Bronchial epithelial cell (primary cell): ENCODE results near the gene NEUROD2. TPM values are rescaled to one million over a fixed set of nuclear protein-coding genes. Genes with fewer than 3 reads are reported as not detected.

Source experiments
- DNase-seq: peaks from one replicate; pipeline ENCODE4 v3.0.0-alpha.2; 2010; ENCODE audit warnings: low read depth
- FAIRE-seq: peaks from 2 replicates; lab custom pipeline; 2011; peaks lifted over from hg19 to GRCh38; lab: Jason Lieb, UNC
- H3K27me3 ChIP-seq: 2 replicates; pipeline ENCODE4 v1.5.1; 2011; ENCODE audit warnings: low read length; ENCODE audit not compliant: control insufficient read depth, insufficient read depth
- H3K36me3 ChIP-seq: 2 replicates; pipeline ENCODE4 v1.5.1; 2011; ENCODE audit warnings: low read length; ENCODE audit not compliant: control insufficient read depth, insufficient read depth
- H3K4me3 ChIP-seq: 2 replicates; pipeline ENCODE4 v1.5.1; 2011; ENCODE audit warnings: mild to moderate bottlenecking, low read depth, low read length, control low read depth
- CTCF ChIP-seq: IDR thresholded peaks from 2 replicates; pipeline ENCODE4 v1.5.1; 2011; ENCODE audit warnings: mild to moderate bottlenecking, moderate library complexity, low read length, control low read depth, inconsistent platforms; ENCODE audit not compliant: insufficient read depth, severe bottlenecking
- total RNA-seq: library from RNA; depleted of rRNA; stranded (reverse); fragments of >200 nt; gene quantifications from 2 replicates; pipeline ENCODE4 v1.2.1, GENCODE V29; 2014

Gene NEUROD2
- total RNA-seq, 1 donor from 2014 or later: not detected

GRCh38 chr17:39562976-39563375, 44.7 kb downstream of the NEUROD2 start:
- H3K36me3 ChIP-seq: peaks cover 8% of the 10 kb centered on the region

GRCh38 chr17:39562395-39562794, 45.3 kb downstream of the NEUROD2 start:
- no peak for TF ChIP-seq CTCF
- Histone ChIP-seq H3K36me3 (peaks cover 8% of the 10 kb centered on the region), H3K27me3 (no peaks in the 10 kb centered on the region), H3K4me3 (no peak overlapping the region)
- DNase-seq (no peak), FAIRE-seq (no peak)

More at GRCh38 chr17:39562976-39563375, 44.7 kb downstream of the NEUROD2 start:
- no peak for TF ChIP-seq CTCF
- no peak for FAIRE-seq
- no peak for DNase-seq
- H3K27me3 ChIP-seq: no peaks in the 10 kb centered on the region
- H3K4me3 ChIP-seq: no peak overlapping the region

GRCh38 chr17:39556423-39556822, 51.3 kb downstream of the NEUROD2 start:
- DNase-seq: no peak
- peaks cover 17% of the 10 kb centered on the region for H3K36me3 ChIP-seq

GRCh38 chr17:39555368-39555767, 52.4 kb downstream of the NEUROD2 start:
- H3K36me3 ChIP-seq: peaks cover 17% of the 10 kb centered on the region

More at GRCh38 chr17:39556423-39556822, 51.3 kb downstream of the NEUROD2 start:
- Histone ChIP-seq H3K27me3 (no peaks in the 10 kb centered on the region), H3K4me3 (no peak overlapping the region)
- no peak for FAIRE-seq
- no peak for TF ChIP-seq CTCF

More at GRCh38 chr17:39555368-39555767, 52.4 kb downstream of the NEUROD2 start:
- DNase-seq (no peak), FAIRE-seq (no peak)
- no peaks in the 10 kb centered on the region for H3K27me3 ChIP-seq
- TF ChIP-seq CTCF: no peak
- H3K4me3 ChIP-seq: no peak overlapping the region

Other genes starting within 250 kb of the NEUROD2 start
- 9.0 and 9.3 TPM in 2 replicates for gene FBXL20, start 206.3 kb downstream of the NEUROD2 start, total RNA-seq
- gene MED1, start 156.7 kb downstream of the NEUROD2 start, total RNA-seq: 21.6 and 25.0 TPM in 2 replicates
- 19.7 and 24.3 TPM in 2 replicates for gene CDK12, start 146.4 kb downstream of the NEUROD2 start, total RNA-seq
- gene PPP1R1B, start 19.0 kb upstream of the NEUROD2 start, total RNA-seq: not detected in 2 replicates
- 18.4 and 23.0 TPM in 2 replicates for gene STARD3, start 29.2 kb upstream of the NEUROD2 start, total RNA-seq
- 0.51 TPM in 1 of 2 replicates, not detected in the other for gene TCAP, start 57.4 kb upstream of the NEUROD2 start, total RNA-seq
- gene PNMT, start 60.5 kb upstream of the NEUROD2 start, total RNA-seq: not detected in 2 replicates
- gene PGAP3, start 80.1 kb upstream of the NEUROD2 start, total RNA-seq: 10.8 TPM in 2 replicates
- gene ERBB2, start 92.1 kb upstream of the NEUROD2 start, total RNA-seq: 32.1 and 62.3 TPM in 2 replicates
- gene MIEN1, start 122.6 kb upstream of the NEUROD2 start, total RNA-seq: 26.6 and 34.1 TPM in 2 replicates
- gene GRB7, start 130.0 kb upstream of the NEUROD2 start, total RNA-seq: 9.0 and 14.0 TPM in 2 replicates